Omental fat pad (tissue), 4 donors: Measurements from ENCODE around the gene HSPA1A. TPM values are rescaled to one million over a fixed set of nuclear protein-coding genes. Genes with fewer than 3 reads are reported as not detected.

Experiments
- ATAC-seq: fragments of 150-250 bp; one replicate; pipeline ENCODE4 v1.9.1; 2016; ENCODE audit warnings: mild to moderate bottlenecking, moderate library complexity; ENCODE audit not compliant: low FRiP score
- DNase-seq: peaks from one replicate; pipeline ENCODE4 v3.0.0-alpha.2; 2019; ENCODE audit warnings: low spot score
- small RNA-seq: library from RNA; depleted of rRNA; stranded (forward); fragments of <200 nt; gene quantifications from one replicate; pipeline ENCODE3, GENCODE V24; 2016
- total RNA-seq, 4 donors: library from RNA; depleted of rRNA; stranded (reverse); fragments of >200 nt; gene quantifications; one replicate each; pipeline ENCODE4 v1.1.0, GENCODE V29; 2016
- TF ChIP-seq, protein P1 (sequence below), 3 donors: fragments of 450-650 bp; IDR thresholded peaks; one replicate each; pipeline ENCODE4 v1.5.1; 2016 to 2017; ENCODE audit warnings: antibody characterized with exemption in 3 of 3, mild to moderate bottlenecking in 3 of 3, moderate library complexity in 2 of 3

Gene HSPA1A
- total RNA-seq, 4 donors from 2014 or later = 155 to 1,684 (median 309) TPM

DNA sequence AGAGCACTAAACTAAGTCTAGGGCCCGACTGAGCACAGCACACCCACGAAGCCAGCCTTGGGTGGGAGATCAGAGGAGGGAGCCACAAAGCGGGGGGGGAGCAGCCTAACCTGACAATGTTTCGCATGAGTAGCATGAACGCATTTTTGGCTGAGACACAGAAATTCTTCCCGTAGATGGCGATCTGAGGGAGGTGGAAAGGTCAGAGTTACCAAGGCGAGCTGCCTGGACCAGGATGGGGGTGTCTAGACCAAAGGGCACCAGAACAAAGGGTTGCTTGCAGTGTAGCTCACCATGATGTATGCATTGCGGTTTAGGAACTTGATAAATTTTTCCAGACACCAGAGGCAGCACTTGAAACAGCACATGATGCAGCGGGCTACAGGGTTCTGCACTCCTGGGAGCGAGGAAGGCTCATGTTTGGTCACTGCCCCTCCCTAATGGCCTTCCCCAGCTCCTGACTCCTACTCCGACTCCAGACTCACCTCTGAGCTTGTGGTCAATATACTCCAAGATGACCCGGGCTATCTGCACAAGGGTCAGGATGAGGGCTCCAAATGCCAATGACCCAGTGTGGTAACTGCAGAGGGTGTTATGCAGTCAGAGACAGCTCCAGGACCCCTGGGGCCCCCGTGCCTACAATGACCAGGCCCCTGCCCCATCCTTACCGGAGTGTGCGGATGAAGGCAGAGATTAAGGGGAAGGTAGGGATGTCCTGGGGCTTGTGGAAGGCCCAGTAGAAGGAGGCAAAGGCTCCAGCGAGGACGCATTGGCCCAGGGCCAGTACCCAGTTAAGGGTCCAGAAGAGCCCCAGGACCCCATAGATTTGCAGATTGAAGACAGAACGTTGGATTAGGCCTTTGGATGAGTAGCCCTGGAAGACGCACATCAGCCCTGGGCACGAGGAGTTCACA lies 50.1 kb downstream of the HSPA1A start:
- TF ChIP-seq, protein P1, sequence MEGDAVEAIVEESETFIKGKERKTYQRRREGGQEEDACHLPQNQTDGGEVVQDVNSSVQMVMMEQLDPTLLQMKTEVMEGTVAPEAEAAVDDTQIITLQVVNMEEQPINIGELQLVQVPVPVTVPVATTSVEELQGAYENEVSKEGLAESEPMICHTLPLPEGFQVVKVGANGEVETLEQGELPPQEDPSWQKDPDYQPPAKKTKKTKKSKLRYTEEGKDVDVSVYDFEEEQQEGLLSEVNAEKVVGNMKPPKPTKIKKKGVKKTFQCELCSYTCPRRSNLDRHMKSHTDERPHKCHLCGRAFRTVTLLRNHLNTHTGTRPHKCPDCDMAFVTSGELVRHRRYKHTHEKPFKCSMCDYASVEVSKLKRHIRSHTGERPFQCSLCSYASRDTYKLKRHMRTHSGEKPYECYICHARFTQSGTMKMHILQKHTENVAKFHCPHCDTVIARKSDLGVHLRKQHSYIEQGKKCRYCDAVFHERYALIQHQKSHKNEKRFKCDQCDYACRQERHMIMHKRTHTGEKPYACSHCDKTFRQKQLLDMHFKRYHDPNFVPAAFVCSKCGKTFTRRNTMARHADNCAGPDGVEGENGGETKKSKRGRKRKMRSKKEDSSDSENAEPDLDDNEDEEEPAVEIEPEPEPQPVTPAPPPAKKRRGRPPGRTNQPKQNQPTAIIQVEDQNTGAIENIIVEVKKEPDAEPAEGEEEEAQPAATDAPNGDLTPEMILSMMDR (IDR thresholded peaks at IDR 0.05) = no peak
- DNase-seq = no peak
- no peak for ATAC-seq

Small RNA genes lying within 50 kb of the gene (small RNA-seq; reads per million reads assigned to genes)
- gene RF00019 (not detected), gene SNORD48 (1,845 reads per million, percentile 99 among the genes with 10 or more reads in this experiment), gene SNORD52 (not detected)

Other genes with a start within 250 kb of the HSPA1A start
- gene LTA, start 243.3 kb upstream of the HSPA1A start, total RNA-seq = not detected
- 1 to 10 TPM in 1 of 4 donors, under 1 TPM in 2, not detected in 1; 0.65 to 1.5 (median 0.96) TPM for gene TNF, start 240.0 kb upstream of the HSPA1A start, total RNA-seq
- gene LTB, start 233.1 kb upstream of the HSPA1A start, total RNA-seq = 1 to 10 TPM in 3 of 4 donors, under 1 TPM in 1; 0.72 to 5.5 (median 1.9) TPM
- gene LST1, start 229.3 kb upstream of the HSPA1A start, total RNA-seq = 10 to 100 TPM; 16.3 to 34.2 (median 19.2) TPM
- not detected for gene NCR3, start 222.5 kb upstream of the HSPA1A start, total RNA-seq
- 10 to 100 TPM; 57.3 to 95.1 (median 81.8) TPM for gene AIF1, start 200.3 kb upstream of the HSPA1A start, total RNA-seq
- 100 to 1,000 TPM in 1 of 4 donors, 10 to 100 TPM in 3; 44.8 to 111 (median 65.4) TPM for gene PRRC2A, start 194.8 kb upstream of the HSPA1A start, total RNA-seq
- 100 to 1,000 TPM; 137 to 231 (median 157) TPM for gene BAG6, start 162.9 kb upstream of the HSPA1A start, total RNA-seq
- 1 to 10 TPM; 2.4 to 5.0 (median 3.6) TPM for gene APOM, start 159.6 kb upstream of the HSPA1A start, total RNA-seq
- gene C6orf47, start 154.8 kb upstream of the HSPA1A start, total RNA-seq = 10 to 100 TPM; 16.8 to 24.7 (median 21.2) TPM
- gene GPANK1, start 150.5 kb upstream of the HSPA1A start, total RNA-seq = 10 to 100 TPM in 3 of 4 donors, 1 to 10 TPM in 1; 7.1 to 23.6 (median 15.6) TPM
- gene CSNK2B, start 149.5 kb upstream of the HSPA1A start, total RNA-seq = 100 to 1,000 TPM; 130 to 202 (median 184) TPM
- 10 to 100 TPM in 3 of 4 donors, 1 to 10 TPM in 1; 7.4 to 16.9 (median 11.3) TPM for gene LY6G5B, start 145.6 kb upstream of the HSPA1A start, total RNA-seq
- 1 to 10 TPM in 2 of 4 donors, under 1 TPM in 1, not detected in 1; 0.84 to 4.5 (median 1.3) TPM for gene LY6G5C, start 134.5 kb upstream of the HSPA1A start, total RNA-seq
- gene ABHD16A, start 112.2 kb upstream of the HSPA1A start, total RNA-seq = 10 to 100 TPM; 41.8 to 62.8 (median 57.4) TPM
- gene LY6G6F, start 108.7 kb upstream of the HSPA1A start, total RNA-seq = not detected
- gene LY6G6D, start 100.2 kb upstream of the HSPA1A start, total RNA-seq = not detected
- under 1 TPM in 1 of 4 donors, not detected in 3; 0.74 TPM for gene LY6G6C, start 93.8 kb upstream of the HSPA1A start, total RNA-seq
- gene MPIG6B, start 92.2 kb upstream of the HSPA1A start, total RNA-seq = under 1 TPM in 1 of 4 donors, not detected in 3; 0.84 TPM
- 100 to 1,000 TPM; 103 to 148 (median 115) TPM for gene DDAH2, start 86.2 kb upstream of the HSPA1A start, total RNA-seq
- 100 to 1,000 TPM; 244 to 443 (median 336) TPM for gene CLIC1, start 79.0 kb upstream of the HSPA1A start, total RNA-seq
- 10 to 100 TPM in 1 of 4 donors, 1 to 10 TPM in 3; 5.4 to 17.0 (median 7.3) TPM for gene MSH5, start 75.5 kb upstream of the HSPA1A start, total RNA-seq
- gene SAPCD1, start 52.9 kb upstream of the HSPA1A start, total RNA-seq = not detected
- gene VWA7, start 38.2 kb upstream of the HSPA1A start, total RNA-seq = 1 to 10 TPM in 1 of 4 donors, under 1 TPM in 2, not detected in 1; 0.36 to 1.6 (median 0.56) TPM
- 10 to 100 TPM; 31.6 to 47.0 (median 34.6) TPM for gene VARS1, start 19.8 kb upstream of the HSPA1A start, total RNA-seq
- 10 to 100 TPM; 19.8 to 35.1 (median 30.4) TPM for gene LSM2, start 8.6 kb upstream of the HSPA1A start, total RNA-seq
- gene HSPA1L, start 260 bp upstream of the HSPA1A start, total RNA-seq = 1 to 10 TPM in 3 of 4 donors, under 1 TPM in 1; 0.48 to 3.0 (median 1.9) TPM
- 1,000 to 10,000 TPM in 1 of 4 donors, 100 to 1,000 TPM in 3; 174 to 1,642 (median 258) TPM for gene HSPA1B, start 12.2 kb downstream of the HSPA1A start, total RNA-seq
- gene NEU1, start 47.3 kb downstream of the HSPA1A start, total RNA-seq = 10 to 100 TPM; 44.1 to 63.8 (median 55.2) TPM
- under 1 TPM in 3 of 4 donors, not detected in 1; 0.19 to 0.84 (median 0.38) TPM for gene SLC44A4, start 63.5 kb downstream of the HSPA1A start, total RNA-seq
- 10 to 100 TPM; 17.4 to 25.9 (median 20.0) TPM for gene EHMT2, start 82.2 kb downstream of the HSPA1A start, total RNA-seq
- gene ZBTB12, start 86.5 kb downstream of the HSPA1A start, total RNA-seq = 1 to 10 TPM in 3 of 4 donors, under 1 TPM in 1; 0.48 to 1.9 (median 1.4) TPM
- gene C2, start 112.2 kb downstream of the HSPA1A start, total RNA-seq = 10 to 100 TPM; 30.6 to 96.1 (median 46.0) TPM
- gene CFB, start 130.6 kb downstream of the HSPA1A start, total RNA-seq = 1,000 to 10,000 TPM in 1 of 4 donors, 100 to 1,000 TPM in 2, 10 to 100 TPM in 1; 16.7 to 1,024 (median 264) TPM
- 10 to 100 TPM; 67.0 to 94.0 (median 75.0) TPM for gene NELFE, start 143.4 kb downstream of the HSPA1A start, total RNA-seq
- 10 to 100 TPM; 31.3 to 50.8 (median 44.8) TPM for gene SKIC2, start 143.6 kb downstream of the HSPA1A start, total RNA-seq
- gene DXO, start 156.6 kb downstream of the HSPA1A start, total RNA-seq = 10 to 100 TPM; 15.6 to 19.9 (median 18.4) TPM
- 100 to 1,000 TPM in 3 of 4 donors, 10 to 100 TPM in 1; 16.6 to 652 (median 239) TPM for gene C4A, start 166.5 kb downstream of the HSPA1A start, total RNA-seq
- gene C4B, start 199.3 kb downstream of the HSPA1A start, total RNA-seq = 100 to 1,000 TPM in 3 of 4 donors, 10 to 100 TPM in 1; 15.4 to 912 (median 204) TPM
- gene CYP21A2, start 222.9 kb downstream of the HSPA1A start, total RNA-seq = 1 to 10 TPM in 3 of 4 donors, under 1 TPM in 1; 0.63 to 5.7 (median 2.8) TPM